ENCODE data around the gene PSMD11.

Gene PSMD11

GRCh38 chr17:32491371-32492263 lies 47.3 kb downstream of the PSMD11 start:
- DNase-seq, result no peak

GRCh38 chr17:32492264-32492589 lies 47.9 kb downstream of the PSMD11 start:
- DNase-seq, result no peak

GRCh38 chr17:32492648-32493289 lies 48.5 kb downstream of the PSMD11 start:
- DNase-seq, result no peak

DNA sequence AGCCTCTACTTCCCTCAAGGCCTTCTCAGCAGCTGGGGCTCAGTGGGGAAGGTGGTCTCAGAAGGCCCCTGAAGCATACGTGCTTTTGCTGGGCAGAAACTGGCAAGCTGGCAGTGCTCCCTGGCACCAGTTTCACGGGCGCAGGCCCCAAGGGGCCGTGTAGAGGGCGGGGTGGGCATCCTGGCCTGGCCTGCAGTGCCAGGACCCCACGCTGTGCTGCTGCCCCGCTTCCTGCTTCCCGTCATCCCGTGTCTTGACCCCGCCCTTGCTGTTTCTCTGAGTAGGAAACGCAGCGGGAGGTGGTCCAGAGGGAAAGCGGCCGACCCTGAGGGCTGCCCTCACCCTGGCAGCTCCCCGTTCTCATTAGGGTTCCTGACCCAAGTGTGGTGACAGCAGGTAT lies 49.3 kb downstream of the PSMD11 start:
- DNase-seq, result no peak

GRCh38 chr17:32493976-32494513 lies 49.7 kb downstream of the PSMD11 start:
- no peak for DNase-seq

- no peak for DNase-seq
Measured at GRCh38 chr17:32494621-32495358, 50.5 kb downstream of the PSMD11 start.

- DNase-seq, result no peak
Measured at GRCh38 chr17:32495359-32496231, 51.3 kb downstream of the PSMD11 start.

DNA sequence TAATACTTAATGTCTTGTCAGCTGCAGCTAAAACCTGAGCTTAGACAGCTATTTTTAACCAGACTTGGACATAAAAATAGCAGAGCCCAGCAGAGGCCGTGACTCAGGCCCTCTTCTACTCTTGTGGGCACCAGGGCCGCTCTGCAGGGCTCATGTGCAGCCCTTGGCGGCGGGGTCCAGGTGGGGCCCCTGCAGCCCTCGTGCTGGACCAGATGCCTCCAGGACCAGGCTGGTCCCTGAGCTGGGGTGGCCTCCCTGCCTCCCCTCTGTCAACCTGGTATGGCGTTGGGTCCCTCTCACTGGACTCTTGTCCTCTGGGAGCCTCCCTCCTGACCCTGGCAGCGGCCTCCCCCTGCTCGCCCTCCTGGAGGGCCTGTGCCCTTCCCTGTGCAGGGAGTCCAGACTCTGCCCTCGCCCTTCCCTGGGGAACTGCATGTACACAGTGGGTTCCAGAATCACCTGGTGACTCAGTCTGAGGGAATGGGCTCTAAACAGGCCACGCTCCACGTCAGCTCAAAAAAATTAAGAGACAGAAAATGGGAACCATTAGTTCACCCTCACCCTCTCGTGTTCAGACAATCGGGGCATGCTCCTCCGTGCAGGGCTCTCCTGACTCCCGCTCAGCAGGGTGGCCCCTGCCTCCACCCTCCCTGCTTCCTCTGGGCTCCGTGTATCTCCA lies 52.2 kb downstream of the PSMD11 start:
- no peak for DNase-seq

GRCh38 chr17:32497431-32498205 lies 53.3 kb downstream of the PSMD11 start:
- DNase-seq, result no peak

- no peak for DNase-seq
Measured at GRCh38 chr17:32498391-32498790, 54.1 kb downstream of the PSMD11 start.

DNA sequence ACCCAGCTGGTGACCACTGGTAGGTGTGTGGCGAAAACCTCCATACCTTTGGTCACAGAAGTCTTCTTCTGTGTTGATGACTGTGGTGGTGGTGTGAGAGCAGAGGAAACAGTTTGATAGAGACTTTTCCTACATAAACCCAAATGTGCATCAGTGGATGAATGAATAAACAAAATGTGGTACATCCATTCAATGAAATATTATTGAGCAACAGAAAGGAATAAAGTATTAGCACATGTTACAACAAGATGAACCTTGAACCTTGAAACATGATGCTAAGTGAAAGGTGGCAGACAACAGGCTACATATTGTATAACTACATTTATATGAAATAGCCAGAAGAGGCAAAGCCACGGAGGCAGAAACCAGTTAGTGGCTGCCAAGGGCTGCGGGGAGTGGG lies 57.7 kb downstream of the PSMD11 start:
- no peak for DNase-seq

- no peak for DNase-seq
Measured at GRCh38 chr17:32502710-32503109, 58.4 kb downstream of the PSMD11 start.

DNA sequence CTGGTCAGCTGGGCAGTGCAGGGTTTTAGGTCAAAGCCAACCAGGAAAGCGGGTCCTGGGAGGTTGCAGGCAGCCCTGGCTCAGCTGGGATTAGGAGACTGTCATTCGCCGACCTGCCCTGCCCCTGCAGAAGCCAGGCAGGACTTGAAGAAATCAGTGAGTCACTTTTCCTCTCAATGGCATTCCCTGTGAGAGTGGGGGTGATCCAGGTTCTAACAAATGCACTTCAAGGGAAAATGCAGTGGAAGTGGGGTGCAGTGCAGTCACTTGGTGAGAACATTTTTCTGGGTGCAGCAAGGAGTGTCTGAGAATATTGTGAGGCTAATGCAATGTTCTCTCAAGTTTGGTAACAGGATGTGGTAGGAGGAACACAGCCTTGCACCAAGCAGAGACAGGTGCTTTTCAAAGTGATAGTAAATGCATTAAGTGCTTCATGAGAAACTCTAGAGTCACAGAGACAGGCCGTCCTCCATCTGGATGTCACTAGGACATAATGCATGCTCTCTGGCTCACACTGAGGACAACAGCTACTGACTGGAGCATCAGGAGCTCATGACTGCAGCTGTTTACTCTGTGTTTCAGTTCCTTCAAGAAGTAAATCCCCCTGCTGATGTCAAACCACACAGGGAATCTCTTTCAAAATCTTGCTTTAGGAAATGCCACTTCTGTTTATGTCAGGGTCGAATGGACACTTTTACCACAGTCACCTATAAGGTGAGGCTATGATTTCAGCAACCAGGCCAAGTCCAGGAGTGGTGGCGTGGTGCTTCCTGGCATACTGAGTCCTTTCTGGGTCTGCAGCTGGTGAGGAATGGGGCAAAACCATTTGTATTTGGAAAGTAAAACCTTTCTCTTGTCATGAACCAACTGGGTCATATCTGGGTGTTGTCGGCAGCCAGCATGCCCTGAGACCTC lies 59.2 kb downstream of the PSMD11 start:
- no peak for DNase-seq

DNA sequence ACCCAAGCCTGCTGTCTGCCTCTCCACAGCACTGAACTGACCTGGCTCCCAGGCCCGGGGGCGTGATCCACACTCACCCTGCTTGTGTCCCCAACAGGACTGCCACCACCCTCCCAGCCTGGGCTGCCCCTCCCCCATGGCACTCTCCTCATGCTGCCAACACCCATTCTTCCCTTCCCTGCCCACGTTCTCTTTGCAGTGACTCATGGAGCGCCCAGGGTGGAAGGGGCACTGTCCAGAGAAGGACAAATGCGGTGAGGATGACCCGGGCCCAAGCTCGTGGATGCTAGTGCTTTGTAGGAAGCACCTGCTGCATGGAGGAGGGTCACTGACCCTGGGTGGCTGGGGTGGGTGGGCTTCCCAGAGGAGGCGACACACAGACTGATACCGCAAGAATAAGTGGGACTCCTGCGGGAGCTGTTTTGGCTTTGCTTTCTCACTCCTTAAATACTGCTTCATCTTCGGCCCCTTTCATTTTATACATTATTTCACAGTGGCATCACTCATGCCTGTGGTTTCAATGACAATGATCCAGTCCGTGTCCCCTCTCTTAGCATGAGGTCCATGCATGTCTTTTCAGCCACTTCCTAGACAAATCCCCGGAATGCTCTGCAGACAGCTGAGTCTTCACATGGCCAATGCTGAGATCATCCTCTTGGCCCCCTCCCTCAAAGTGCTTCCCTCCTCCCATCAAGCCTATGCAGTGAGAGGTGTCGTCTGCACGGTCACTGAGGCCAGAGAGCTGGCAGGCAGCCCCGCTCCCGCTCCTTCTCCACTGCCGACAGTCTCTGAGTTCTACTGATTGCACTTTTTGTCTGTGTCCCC lies 60.1 kb downstream of the PSMD11 start:
- DNase-seq, result no peak

DNA sequence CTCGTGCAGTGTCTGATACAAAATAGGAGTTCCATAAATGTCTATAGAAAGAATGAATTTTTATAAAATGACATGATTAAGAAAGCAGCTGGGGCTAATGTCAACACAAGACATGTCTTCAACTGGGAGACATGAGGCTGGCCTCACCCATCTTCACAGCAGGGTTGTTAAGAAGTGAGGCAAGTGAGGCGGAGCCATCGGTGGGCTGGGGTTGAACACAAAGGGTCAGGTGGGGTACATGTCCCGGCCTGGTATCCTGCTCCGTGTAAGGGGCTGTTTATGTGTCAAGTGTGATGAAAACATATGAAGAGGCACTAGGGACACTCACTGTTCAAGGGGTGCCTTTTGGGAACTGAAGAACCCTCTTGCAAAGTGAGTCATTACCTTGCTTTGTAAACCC lies 64.6 kb downstream of the PSMD11 start:
- DNase-seq, result no peak

- no peak for DNase-seq
Measured at GRCh38 chr17:32510466-32510865, 66.2 kb downstream of the PSMD11 start.

DNA sequence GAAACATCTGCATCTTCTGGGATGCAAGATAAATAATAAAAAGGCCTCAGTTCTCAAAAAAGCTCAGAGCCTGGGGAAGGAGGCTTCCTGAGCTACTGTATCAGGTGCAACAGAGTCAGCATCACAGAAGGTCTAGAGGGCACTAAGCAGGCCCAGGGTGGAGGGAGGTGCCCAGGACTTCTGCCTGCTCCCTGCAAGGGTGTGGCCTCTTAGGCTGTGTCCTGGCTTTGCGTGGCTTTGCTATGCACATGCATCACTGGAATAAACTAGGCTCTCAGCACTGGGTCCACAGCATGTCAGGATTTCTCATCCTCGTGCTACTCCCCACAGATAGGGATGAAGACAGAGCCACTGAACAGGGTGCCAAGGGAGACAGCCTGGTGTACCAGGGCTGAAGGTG lies 68.0 kb downstream of the PSMD11 start:
- DNase-seq, result no peak

DNA sequence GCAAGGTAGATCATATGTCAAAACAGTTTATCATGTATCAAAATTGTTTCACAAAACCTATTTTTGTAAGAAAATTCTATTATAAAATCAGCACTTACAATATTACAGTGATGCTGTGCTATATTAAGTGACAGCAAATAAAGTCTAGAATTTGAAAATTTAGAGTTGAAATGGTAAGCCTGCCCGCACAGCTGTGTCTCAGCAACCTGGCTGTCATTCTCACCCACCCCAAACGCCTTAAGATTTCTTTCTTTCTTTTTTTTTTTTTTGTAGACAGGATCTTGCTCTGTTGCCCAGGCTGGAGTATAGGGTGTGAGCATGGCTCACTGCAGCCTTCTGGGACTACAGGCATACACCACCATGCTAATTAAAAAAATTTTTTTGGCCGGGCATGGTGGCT lies 69.3 kb downstream of the PSMD11 start:
- DNase-seq, result no peak

DNA sequence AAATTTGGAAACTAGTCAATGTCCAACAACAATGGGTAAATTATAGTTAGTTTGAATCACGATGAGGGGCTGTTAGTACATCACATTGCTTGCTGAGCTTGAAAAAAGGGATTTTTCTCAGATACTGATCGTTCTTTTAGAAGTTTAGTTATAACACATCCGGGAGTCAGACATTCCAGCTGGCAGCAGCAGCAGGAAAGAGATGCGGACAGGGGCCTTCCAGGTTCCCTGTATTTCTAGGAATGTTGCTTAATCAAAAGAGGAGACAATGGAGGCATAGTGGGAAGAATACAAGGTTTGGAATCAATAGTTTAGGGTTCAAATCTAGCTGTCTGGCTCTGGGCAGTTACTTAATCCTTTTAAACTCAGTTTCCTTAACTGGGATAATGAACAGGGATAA lies 70.3 kb downstream of the PSMD11 start:
- DNase-seq, result no peak
